ENCODE data around the gene TET3. TPM values are rescaled to one million over a fixed set of nuclear protein-coding genes. Genes with fewer than 3 reads are reported as not detected.

TET3 gene
- 10 to 100 TPM in 1 of 4 donors, 1 to 10 TPM in 3; 4.3 to 14.1 (median 6.6) TPM for total RNA-seq

DNA sequence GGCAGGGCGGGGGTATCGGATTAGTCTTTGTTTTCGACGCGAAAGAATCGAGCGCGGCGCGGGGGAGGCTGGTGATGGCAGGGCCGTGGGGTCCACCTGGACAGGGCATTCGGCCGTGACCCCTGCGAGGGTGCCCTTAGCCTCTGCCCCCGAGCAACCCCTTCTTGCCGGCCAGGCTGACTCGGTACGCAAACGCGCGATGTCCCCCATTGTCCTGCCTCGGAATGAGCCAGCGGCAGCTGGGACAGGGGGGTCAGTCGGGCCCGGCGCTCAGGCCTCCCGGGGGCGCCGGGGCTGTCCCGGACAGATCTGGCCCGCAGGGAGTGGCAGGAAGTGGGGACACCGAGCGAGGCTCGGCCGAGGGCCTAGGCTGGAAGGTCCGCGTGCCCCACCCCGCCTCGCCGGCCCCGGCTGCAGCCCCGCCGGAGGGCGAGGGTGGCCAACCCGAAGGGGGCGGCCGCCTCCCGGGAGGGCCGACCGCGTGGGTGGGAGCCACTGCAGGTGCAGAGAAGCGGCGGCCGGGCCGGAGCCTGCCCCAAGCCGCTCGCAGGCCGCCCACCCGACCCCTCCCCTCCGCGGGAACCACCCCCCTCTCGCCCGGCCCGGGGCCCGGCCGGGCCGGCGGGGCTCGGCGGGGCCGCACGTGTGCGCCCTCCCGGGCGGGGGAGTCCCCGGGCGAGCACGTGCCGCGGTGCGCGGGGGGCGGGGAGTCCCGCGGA, at the start of gene TET3:
Gene TET3 (plus strand): TSS at position 708 of the 719 bp plus-strand sequence. CDS start 1,494 bp downstream, outside the sequence.
- Histone ChIP-seq H3K27me3 (peaks cover 0 to under 1% of the 10 kb centered on the region in 2 donors), H3K4me1 (peaks cover 0 to 66% (median 44%) of the 10 kb centered on the region in 4 donors), H3K9me3 (no peaks in the 10 kb centered on the region), H3K4me3 (peak within 1 kb of the TSS; percentile 52 to 76 (median 59)), H3K36me3 (no peaks in the 10 kb centered on the region), H3K27ac (peak within 1 kb of the TSS in 3 of 4 donors; percentile 75 to 79 (median 79))
- TF ChIP-seq, protein P1, sequence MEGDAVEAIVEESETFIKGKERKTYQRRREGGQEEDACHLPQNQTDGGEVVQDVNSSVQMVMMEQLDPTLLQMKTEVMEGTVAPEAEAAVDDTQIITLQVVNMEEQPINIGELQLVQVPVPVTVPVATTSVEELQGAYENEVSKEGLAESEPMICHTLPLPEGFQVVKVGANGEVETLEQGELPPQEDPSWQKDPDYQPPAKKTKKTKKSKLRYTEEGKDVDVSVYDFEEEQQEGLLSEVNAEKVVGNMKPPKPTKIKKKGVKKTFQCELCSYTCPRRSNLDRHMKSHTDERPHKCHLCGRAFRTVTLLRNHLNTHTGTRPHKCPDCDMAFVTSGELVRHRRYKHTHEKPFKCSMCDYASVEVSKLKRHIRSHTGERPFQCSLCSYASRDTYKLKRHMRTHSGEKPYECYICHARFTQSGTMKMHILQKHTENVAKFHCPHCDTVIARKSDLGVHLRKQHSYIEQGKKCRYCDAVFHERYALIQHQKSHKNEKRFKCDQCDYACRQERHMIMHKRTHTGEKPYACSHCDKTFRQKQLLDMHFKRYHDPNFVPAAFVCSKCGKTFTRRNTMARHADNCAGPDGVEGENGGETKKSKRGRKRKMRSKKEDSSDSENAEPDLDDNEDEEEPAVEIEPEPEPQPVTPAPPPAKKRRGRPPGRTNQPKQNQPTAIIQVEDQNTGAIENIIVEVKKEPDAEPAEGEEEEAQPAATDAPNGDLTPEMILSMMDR (IDR thresholded peaks at IDR 0.05), result no peak
- TF ChIP-seq EP300 (IDR thresholded peaks at IDR 0.05) (no peak), POLR2A (IDR thresholded peaks at IDR 0.05) (no peak)
- 0 to 12% methylated on average over 5 to 15 of the region's 85 CpGs for WGBS, 2 donors
- no peak for DNase-seq (ENCODE audit: low spot score in 2 of 2)

DNA sequence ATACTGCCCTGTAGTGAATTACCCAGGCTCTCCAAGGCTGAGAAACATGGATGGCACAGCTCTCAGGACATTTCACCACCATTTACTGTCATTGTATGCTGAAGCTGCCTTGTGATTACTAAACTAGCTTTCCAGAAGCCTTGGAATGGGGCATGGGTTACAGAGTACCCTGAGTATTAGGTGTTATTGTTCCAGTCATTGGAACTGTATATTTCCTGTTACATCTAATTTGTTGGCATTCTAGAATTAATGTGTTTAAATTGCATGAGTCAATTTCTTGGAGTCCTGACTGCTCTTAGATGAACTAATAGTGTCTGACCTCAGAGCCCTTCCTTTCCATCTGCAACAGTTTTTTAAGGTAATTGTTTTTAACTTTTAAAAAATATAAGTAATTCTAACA, 49.1 kb upstream of the TET3 start:
- Histone ChIP-seq H3K4me1 (peaks cover 0 to 63% (median 15%) of the 10 kb centered on the region in 4 donors), H3K4me3 (no peak overlapping the region), H3K27ac (no peak overlapping the region), H3K36me3 (peaks cover 0 to 18% (median 0%) of the 10 kb centered on the region in 3 donors), H3K27me3 (no peaks in the 10 kb centered on the region), H3K9me3 (no peaks in the 10 kb centered on the region)
- TF ChIP-seq POLR2A (IDR thresholded peaks at IDR 0.05) (no peak), EP300 (IDR thresholded peaks at IDR 0.05) (no peak)
- TF ChIP-seq, protein P1 (IDR thresholded peaks at IDR 0.05), result no peak
- DNase-seq (ENCODE audit: low spot score in 2 of 2), result no peak

DNA sequence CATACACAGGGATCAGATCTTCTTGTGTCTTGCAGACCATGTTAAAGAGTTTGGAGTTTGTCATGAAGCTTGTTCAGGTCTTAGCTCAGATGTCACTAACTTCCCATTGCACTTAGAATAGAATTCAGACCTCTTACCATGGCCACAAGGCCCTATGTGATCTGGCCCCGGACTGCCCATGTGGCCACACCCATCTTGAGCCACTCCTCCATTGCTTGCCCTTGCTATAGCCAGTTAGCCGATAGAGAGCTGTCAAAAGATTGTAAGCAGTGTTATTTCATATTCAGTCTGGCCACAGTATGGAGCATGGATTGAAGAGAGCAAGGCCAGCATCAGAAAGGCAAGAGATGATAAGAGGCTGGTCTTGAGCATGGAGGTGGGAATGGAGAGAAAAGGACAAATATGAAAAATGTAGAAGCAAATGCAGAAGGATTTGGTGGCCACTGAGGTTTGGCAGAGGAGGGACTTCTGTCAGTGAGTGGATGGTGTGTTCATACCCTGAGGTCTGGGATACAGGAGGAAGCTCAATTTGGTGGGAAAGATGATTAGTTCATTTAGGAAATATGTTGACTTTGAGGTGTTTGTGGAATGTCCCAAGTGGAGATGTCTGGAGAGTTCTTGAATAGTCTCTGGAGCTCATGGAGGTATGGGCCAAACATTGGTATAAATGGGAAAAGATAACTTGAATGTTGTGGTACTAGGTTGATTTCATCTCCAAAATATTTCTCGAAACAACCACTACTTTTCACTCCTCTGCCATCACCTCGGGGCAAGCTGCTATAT, 47.4 kb upstream of the TET3 start:
- Histone ChIP-seq H3K9me3 (no peaks in the 10 kb centered on the region), H3K36me3 (peaks cover 0 to 22% (median 0%) of the 10 kb centered on the region in 3 donors), H3K4me3 (no peak overlapping the region), H3K4me1 (peaks cover 0 to 54% (median 8%) of the 10 kb centered on the region in 4 donors), H3K27me3 (no peaks in the 10 kb centered on the region), H3K27ac (no peak overlapping the region)
- WGBS, 2 donors, result 86 to 89% methylated on average over 4 of the region's 4 CpGs
- no peak for DNase-seq (ENCODE audit: low spot score in 2 of 2)
- TF ChIP-seq EP300 (IDR thresholded peaks at IDR 0.05), result no peak
- TF ChIP-seq, protein P1 (IDR thresholded peaks at IDR 0.05), result no peak
- no peak for TF ChIP-seq POLR2A (IDR thresholded peaks at IDR 0.05)

DNA sequence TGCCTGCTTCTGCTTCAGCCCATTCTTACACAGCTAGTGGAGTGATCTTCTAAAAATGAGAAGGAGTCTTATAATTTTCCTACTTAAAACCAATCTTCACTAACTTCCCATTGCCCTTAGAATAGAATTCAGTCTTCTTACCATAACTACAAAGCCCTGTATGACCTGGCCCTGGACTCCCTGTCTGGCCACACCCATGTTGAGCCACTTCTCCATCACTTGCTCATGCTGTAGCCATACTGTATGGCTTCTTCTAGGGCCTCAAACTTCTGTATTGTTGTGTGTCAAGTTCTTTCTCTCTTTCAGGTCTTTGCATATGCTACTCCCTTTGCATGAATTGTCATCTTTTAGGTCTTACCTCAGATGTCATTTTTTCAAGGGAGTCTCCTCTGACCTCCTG, 46.8 kb upstream of the TET3 start:
- H3K4me3 ChIP-seq, result no peak overlapping the region
- H3K36me3 ChIP-seq, result peaks cover 0 to 19% (median 0%) of the 10 kb centered on the region in 3 donors
- H3K27me3 ChIP-seq, result no peaks in the 10 kb centered on the region
- TF ChIP-seq, protein P1 (IDR thresholded peaks at IDR 0.05), result no peak
- TF ChIP-seq POLR2A (IDR thresholded peaks at IDR 0.05) (no peak), EP300 (IDR thresholded peaks at IDR 0.05) (no peak)
- H3K9me3 ChIP-seq, result no peaks in the 10 kb centered on the region
- no peak for DNase-seq (ENCODE audit: low spot score in 2 of 2)
- no peak overlapping the region for H3K27ac ChIP-seq
- peaks cover 0 to 48% (median 5%) of the 10 kb centered on the region in 4 donors for H3K4me1 ChIP-seq

Measured in tibial nerve (tissue), 4 donors.